Endothelial cell of coronary artery (primary cell): ENCODE results near the gene AOAH. TPM values are rescaled to one million over a fixed set of nuclear protein-coding genes. Genes with fewer than 3 reads are reported as not detected.

Source experiments
- total RNA-seq: library from RNA; depleted of rRNA; stranded (reverse); fragments of >200 nt; gene quantifications from 2 replicates; pipeline ENCODE4 v1.2.3, GENCODE V29; 2014

AOAH gene
- total RNA-seq, result 0.09 TPM in 1 of 2 replicates, not detected in the other

GRCh38 chr7:36723951-36724664 lies at the start of gene AOAH:
Gene AOAH (minus strand): TSS chr7:36724494. CDS start chr7:36724148, 346 bp downstream.

